SK-N-SH (cell line): ENCODE results near the gene EXOC6B. TPM values are rescaled to one million over a fixed set of nuclear protein-coding genes. Genes with fewer than 3 reads are reported as not detected.

Source experiments
- CTCF ChIA-PET: fragments of 300-600, 350-600 bp; formaldehyde crosslinking; extraction: SDS; loops from one replicate; lab custom pipeline; 2021; lab: Yijun Ruan, JAX
- POLR2A ChIA-PET: fragments of 350-600 bp; sonication (Branson Sonifier 250); formaldehyde crosslinking; extraction: SDS; loops from one replicate; lab custom pipeline; 2020; ENCODE audit warnings: antibody characterized with exemption, inconsistent platforms; lab: Yijun Ruan, JAX
- DNase-seq: peaks from one replicate; pipeline ENCODE4 v3.0.0; 2012
- H2AFZ ChIP-seq: fragments of 200-600 bp; sonication (generic); 2 replicates; pipeline ENCODE4 v1.8.1; 2016; ENCODE audit warnings: antibody characterized with exemption, mild to moderate bottlenecking, low read depth
- H3F3A ChIP-seq: fragments of 200-600 bp; sonication (generic); replicated peaks from 2 replicates; pipeline ENCODE3; 2016; ENCODE audit warnings: antibody characterized with exemption, mild to moderate bottlenecking; ENCODE audit not compliant: insufficient read depth
- H3K27ac ChIP-seq, 2 experiments: fragments of 200-500 bp in 1 of 2; fragments of 200-600 bp in 1 of 2; sonication (Bioruptor generic) in 1 of 2; sonication (generic), shearing (Covaris generic) in 1 of 2; 2 replicates each; pipeline versions ENCODE4 v1.5.1 to v1.6.1; 2014 to 2016; ENCODE audit warnings: low read depth in 2 of 2, inconsistent platforms in 1 of 2, low read length in 1 of 2, mild to moderate bottlenecking in 1 of 2, mixed read lengths in 1 of 2
- H3K27me3 ChIP-seq: fragments of 200-600 bp; sonication (generic), shearing (Covaris generic); 2 replicates; pipeline ENCODE4 v1.6.1; 2016; ENCODE audit warnings: mixed run types; ENCODE audit not compliant: insufficient read depth
- H3K36me3 ChIP-seq, 2 experiments: fragments of 200-500 bp in 1 of 2; fragments of 200-600 bp in 1 of 2; sonication (Bioruptor generic) in 1 of 2; sonication (generic) in 1 of 2; replicated peaks in 1 of 2; 2 replicates each; pipeline versions ENCODE3 to v1.5.1; 2014 to 2016; ENCODE audit warnings: low read length in 1 of 2, mild to moderate bottlenecking in 1 of 2; ENCODE audit not compliant: insufficient read depth in 2 of 2, control insufficient read depth in 1 of 2
- H3K4me1 ChIP-seq, 2 experiments: fragments of 200-500 bp in 1 of 2; fragments of 200-600 bp in 1 of 2; sonication (Bioruptor generic) in 1 of 2; sonication (generic), shearing (Covaris generic) in 1 of 2; 2 replicates each; pipeline versions ENCODE4 v1.5.1 to v1.6.1; 2014 to 2016; ENCODE audit warnings: low read depth in 1 of 2, low read length in 1 of 2, mixed run types in 1 of 2; ENCODE audit not compliant: insufficient read depth in 2 of 2, control insufficient read depth in 1 of 2
- H3K4me2 ChIP-seq: fragments of 200-600 bp; sonication (generic), shearing (Covaris generic); 2 replicates; pipeline ENCODE4 v1.6.1; 2017; ENCODE audit warnings: mixed run types
- H3K4me3 ChIP-seq, 2 experiments: fragments of 200-500 bp in 1 of 2; fragments of 200-600 bp in 1 of 2; sonication (Bioruptor generic) in 1 of 2; sonication (generic), shearing (Covaris generic) in 1 of 2; 2 replicates each; pipeline versions ENCODE4 v1.5.1 to v1.8.1; 2014 to 2016; ENCODE audit warnings: low read depth in 2 of 2, inconsistent platforms in 1 of 2, low read length in 1 of 2, mild to moderate bottlenecking in 1 of 2, mixed read lengths in 1 of 2, moderate library complexity in 1 of 2
- H3K79me2 ChIP-seq: fragments of 200-600 bp; sonication (generic); 2 replicates; pipeline ENCODE4 v1.8.1; 2017; ENCODE audit warnings: mild to moderate bottlenecking; ENCODE audit not compliant: insufficient read depth
- H3K9ac ChIP-seq: fragments of 200-600 bp; sonication (generic); 2 replicates; pipeline ENCODE4 v1.6.1; 2017; ENCODE audit warnings: mixed run types
- H3K9me2 ChIP-seq: fragments of 200-600 bp; sonication (generic); 2 replicates; pipeline ENCODE4 v1.6.1; 2017; ENCODE audit warnings: mixed run types
- H3K9me3 ChIP-seq: fragments of 200-600 bp; sonication (generic); 2 replicates; pipeline ENCODE4 v1.6.1; 2017; ENCODE audit warnings: mixed run types, mild to moderate bottlenecking, moderate library complexity
- H4K20me1 ChIP-seq: fragments of 200-600 bp; sonication (generic); 2 replicates; pipeline ENCODE4 v1.6.1; 2017; ENCODE audit warnings: mild to moderate bottlenecking, mixed run types; ENCODE audit not compliant: insufficient read depth
- ELF1 ChIP-seq: IDR thresholded peaks from 2 replicates; pipeline ENCODE4 v1.4.0; 2012
- FOSL2 ChIP-seq: IDR thresholded peaks from 2 replicates; pipeline ENCODE4 v1.4.0; 2012; ENCODE audit warnings: low read depth, mild to moderate bottlenecking, moderate library complexity, borderline replicate concordance
- FOXM1 ChIP-seq: IDR thresholded peaks from 2 replicates; pipeline ENCODE4 v1.4.0; 2012; ENCODE audit warnings: low read depth, mild to moderate bottlenecking
- RAD21 ChIP-seq: IDR thresholded peaks from 2 replicates; pipeline ENCODE4 v1.6.1; 2012; ENCODE audit warnings: mild to moderate bottlenecking, low read length
- RCOR1 ChIP-seq: fragments of 150-350 bp; IDR thresholded peaks from 2 replicates; pipeline ENCODE4 v1.6.1; 2017; ENCODE audit warnings: antibody characterized with exemption, low read length
- RFX5 ChIP-seq: IDR thresholded peaks from 2 replicates; pipeline ENCODE4 v1.6.1; 2012; ENCODE audit warnings: mild to moderate bottlenecking, improper control_type of control experiment, low read length
- RXRA ChIP-seq: IDR thresholded peaks from 2 replicates; pipeline ENCODE4 v1.4.0; 2012; ENCODE audit warnings: low read depth, mild to moderate bottlenecking, borderline replicate concordance
- SIN3A ChIP-seq: IDR thresholded peaks from 2 replicates; pipeline ENCODE4 v1.6.1; 2012; ENCODE audit warnings: low read depth, mild to moderate bottlenecking, low read length, moderate library complexity, borderline replicate concordance
- TCF12 ChIP-seq: IDR thresholded peaks from 2 replicates; pipeline ENCODE4 v1.4.0; 2012
- polyA plus RNA-seq, 3 experiments: library from polyadenylated mRNA; depleted of rRNA; stranded (reverse); fragments of >200 nt; gene quantifications; 2 replicates each; pipeline ENCODE4 v1.2.3, GENCODE V29; 2012
- TF ChIP-seq, protein P1 (sequence below): IDR thresholded peaks from 2 replicates; pipeline ENCODE4 v1.4.0; 2012; ENCODE audit warnings: low read depth, borderline replicate concordance
- TF ChIP-seq, protein P2 (sequence below): fragments of 150-350 bp; IDR thresholded peaks from 2 replicates; pipeline ENCODE4 v1.6.1; 2016; ENCODE audit warnings: mild to moderate bottlenecking, low read depth, low read length

EXOC6B gene
- polyA plus RNA-seq, 1 of the 3 experiments (the other 2 are of a cell fraction), result 7.4 TPM

DNA sequence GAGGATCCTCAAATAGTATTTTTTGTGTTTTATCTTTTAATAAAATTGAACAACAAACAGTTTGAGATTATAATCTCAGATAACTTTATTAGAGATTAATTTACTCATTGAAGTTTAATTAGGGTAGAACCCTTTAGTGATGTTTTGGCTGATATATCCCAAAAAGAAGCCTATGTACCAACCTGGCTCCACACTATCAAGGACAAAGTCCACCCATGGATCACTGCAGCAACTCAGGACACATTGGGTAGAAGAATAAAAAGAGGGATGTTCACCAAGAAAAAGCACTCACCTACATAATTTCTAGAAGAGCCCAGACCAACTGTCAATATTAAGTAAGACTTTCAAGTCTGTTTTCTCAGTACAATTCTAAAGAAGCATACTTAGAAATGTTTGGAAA is 112.9 kb downstream of the EXOC6B start:
- H3K4me1 ChIP-seq, result no peaks in the 10 kb centered on the region
- no peak overlapping the region for H3K27ac ChIP-seq
- no peaks in the 10 kb centered on the region for H4K20me1 ChIP-seq
- CTCF ChIA-PET, result interaction anchor here (1.0 kb wide), 1 partner anchor 33 kb away, joined by 3 read pairs; no protein-coding TSS in a partner anchor
- no peak overlapping the region for H3K9ac ChIP-seq
- H3K4me3 ChIP-seq, result no peak overlapping the region
- TF ChIP-seq TCF12, result no peak
- H3K27me3 ChIP-seq, result no peaks in the 10 kb centered on the region
- POLR2A ChIA-PET, result no interaction called here
- H3K4me2 ChIP-seq, result no peak overlapping the region
- peaks cover 0 to 9% of the 10 kb centered on the region in 2 experiments for H3K36me3 ChIP-seq
- H3F3A ChIP-seq, result no peaks in the 10 kb centered on the region
- no peak overlapping the region for H2AFZ ChIP-seq
- DNase-seq, result no peak
- H3K9me2 ChIP-seq, result no peaks in the 10 kb centered on the region
- no peaks in the 10 kb centered on the region for H3K9me3 ChIP-seq
- no peaks in the 10 kb centered on the region for H3K79me2 ChIP-seq

DNA sequence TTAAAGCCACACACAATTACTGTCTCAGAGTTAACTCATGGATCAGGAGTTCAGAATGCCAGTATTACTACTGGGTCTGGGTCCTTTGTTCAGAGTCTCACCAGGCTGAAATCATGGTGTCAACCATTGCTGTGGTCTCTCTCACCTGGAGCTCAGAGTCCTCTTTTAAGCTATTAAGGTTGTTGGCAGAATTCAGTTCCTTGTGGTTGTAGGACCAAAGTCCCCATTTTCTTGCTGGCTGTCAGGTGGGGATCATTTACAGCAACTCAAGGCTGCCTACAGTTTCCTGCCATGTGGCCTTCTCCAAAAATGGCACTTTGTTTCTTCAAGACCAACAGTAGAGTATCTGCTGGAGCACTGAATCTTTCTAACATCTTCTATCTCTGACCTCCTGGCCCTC is 113.5 kb downstream of the EXOC6B start:
- TF ChIP-seq RAD21, result no peak
- TF ChIP-seq, protein P1, sequence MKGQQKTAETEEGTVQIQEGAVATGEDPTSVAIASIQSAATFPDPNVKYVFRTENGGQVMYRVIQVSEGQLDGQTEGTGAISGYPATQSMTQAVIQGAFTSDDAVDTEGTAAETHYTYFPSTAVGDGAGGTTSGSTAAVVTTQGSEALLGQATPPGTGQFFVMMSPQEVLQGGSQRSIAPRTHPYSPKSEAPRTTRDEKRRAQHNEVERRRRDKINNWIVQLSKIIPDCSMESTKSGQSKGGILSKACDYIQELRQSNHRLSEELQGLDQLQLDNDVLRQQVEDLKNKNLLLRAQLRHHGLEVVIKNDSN, result no peak
- TF ChIP-seq, protein P2, sequence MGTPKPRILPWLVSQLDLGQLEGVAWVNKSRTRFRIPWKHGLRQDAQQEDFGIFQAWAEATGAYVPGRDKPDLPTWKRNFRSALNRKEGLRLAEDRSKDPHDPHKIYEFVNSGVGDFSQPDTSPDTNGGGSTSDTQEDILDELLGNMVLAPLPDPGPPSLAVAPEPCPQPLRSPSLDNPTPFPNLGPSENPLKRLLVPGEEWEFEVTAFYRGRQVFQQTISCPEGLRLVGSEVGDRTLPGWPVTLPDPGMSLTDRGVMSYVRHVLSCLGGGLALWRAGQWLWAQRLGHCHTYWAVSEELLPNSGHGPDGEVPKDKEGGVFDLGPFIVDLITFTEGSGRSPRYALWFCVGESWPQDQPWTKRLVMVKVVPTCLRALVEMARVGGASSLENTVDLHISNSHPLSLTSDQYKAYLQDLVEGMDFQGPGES, result no peak
- no peak for TF ChIP-seq RCOR1
- TF ChIP-seq FOXM1, result no peak
- TF ChIP-seq RXRA, result no peak
- TF ChIP-seq ELF1, result no peak
- TF ChIP-seq SIN3A, result no peak
- TF ChIP-seq FOSL2, result no peak
- no peak for TF ChIP-seq RFX5
- Histone ChIP-seq H3K4me2 (no peak overlapping the region), H3K79me2 (no peaks in the 10 kb centered on the region), H3K9me3 (no peaks in the 10 kb centered on the region), H3K4me3 (no peak overlapping the region; a peak in 1 of 4 replicates), H4K20me1 (no peaks in the 10 kb centered on the region), H3K27me3 (no peaks in the 10 kb centered on the region), H3K9ac (no peak overlapping the region), H3K4me1 (no peaks in the 10 kb centered on the region), H3K27ac (no peak overlapping the region), H3K36me3 (peaks cover 0 to 6% of the 10 kb centered on the region in 2 experiments), H2AFZ (no peak overlapping the region), H3F3A (no peaks in the 10 kb centered on the region), H3K9me2 (no peaks in the 10 kb centered on the region)
- CTCF ChIA-PET, result no interaction called here
- POLR2A ChIA-PET, result no interaction called here
- DNase-seq, result no peak
